IMR-90 (cell line): ENCODE measurements around the gene TRAPPC3L. TPM values are rescaled to one million over a fixed set of nuclear protein-coding genes. Genes with fewer than 3 reads are reported as not detected.

Experiments
- ATAC-seq: fragments of 200-7000 bp; cut with Tn5 transposase; 2 replicates; pipeline ENCODE4 v1.9.1; 2020; ENCODE audit warnings: low read depth, mild to moderate bottlenecking, moderate library complexity
- BruUV-seq: library from RNA; stranded (reverse); fragments of 400-500 nt; replicated peaks from 2 replicates; lab custom pipeline; 2021; lab: Mats Ljungman, UMichigan
- CTCF ChIA-PET: fragments of 300-600 bp; formaldehyde crosslinking; extraction: SDS; loops from one replicate; lab custom pipeline; 2021; ENCODE audit warnings: antibody characterized with exemption; lab: Yijun Ruan, JAX
- POLR2A ChIA-PET: fragments of 300-600 bp; sonication (Branson Sonifier 250); formaldehyde crosslinking; loops from one replicate; lab custom pipeline; 2022; ENCODE audit warnings: antibody characterized with exemption; ENCODE audit not compliant: unreplicated experiment; lab: Charles Lee
- DNase-seq: peaks from one replicate; pipeline ENCODE4 v3.0.0; 2013
- H2AFZ ChIP-seq: replicated peaks from 2 replicates; pipeline ENCODE3; 2013; ENCODE audit warnings: low read length, mild to moderate bottlenecking; ENCODE audit not compliant: poor library complexity
- H2AK5ac ChIP-seq: 2 replicates; pipeline ENCODE4 v1.6.1; 2013; ENCODE audit warnings: low read depth, low read length, inconsistent platforms
- H2AK9ac ChIP-seq: replicated peaks from 2 replicates; pipeline ENCODE3; 2013; ENCODE audit warnings: mild to moderate bottlenecking, low read depth, low read length, moderate library complexity; ENCODE audit not compliant: poor library complexity
- H2BK120ac ChIP-seq: 2 replicates; pipeline ENCODE4 v1.6.1; 2013; ENCODE audit warnings: low read depth, low read length, inconsistent platforms
- H2BK15ac ChIP-seq: 3 replicates; pipeline ENCODE4 v1.6.1; 2013; ENCODE audit warnings: low read depth, low read length, inconsistent platforms
- H2BK20ac ChIP-seq: 2 replicates; pipeline ENCODE4 v1.6.1; 2013; ENCODE audit warnings: low read depth, mild to moderate bottlenecking, inconsistent platforms, low read length, moderate library complexity
- H2BK5ac ChIP-seq: 2 replicates; pipeline ENCODE4 v1.6.1; 2013; ENCODE audit warnings: mild to moderate bottlenecking, low read depth, low read length, inconsistent platforms; ENCODE audit not compliant: poor library complexity, severe bottlenecking
- H3K14ac ChIP-seq: replicated peaks from 2 replicates; pipeline ENCODE4 v1.6.1; 2013; ENCODE audit warnings: low read depth, low read length, inconsistent platforms
- H3K18ac ChIP-seq: 2 replicates; pipeline ENCODE4 v1.6.1; 2013; ENCODE audit warnings: low read depth, low read length, control low read depth
- H3K23ac ChIP-seq: 2 replicates; pipeline ENCODE4 v1.6.1; 2013; ENCODE audit warnings: low read depth, low read length, inconsistent platforms
- H3K27ac ChIP-seq: 2 replicates; pipeline ENCODE4 v1.5.1; 2013; ENCODE audit warnings: mild to moderate bottlenecking, control low read depth, low read length; ENCODE audit not compliant: insufficient read depth
- H3K27me3 ChIP-seq: 2 replicates; pipeline ENCODE4 v1.6.1; 2013; ENCODE audit warnings: low read length; ENCODE audit not compliant: control insufficient read depth, insufficient read depth
- H3K36me3 ChIP-seq: 2 replicates; pipeline ENCODE4 v1.6.1; 2013; ENCODE audit warnings: low read length, mixed read lengths; ENCODE audit not compliant: control insufficient read depth, insufficient read depth
- H3K4ac ChIP-seq: 2 replicates; pipeline ENCODE4 v1.6.1; 2013; ENCODE audit warnings: low read depth, low read length, inconsistent platforms
- H3K4me1 ChIP-seq: 2 replicates; pipeline ENCODE4 v1.6.1; 2013; ENCODE audit warnings: low read length, mixed read lengths; ENCODE audit not compliant: control insufficient read depth, insufficient read depth
- H3K4me2 ChIP-seq: 2 replicates; pipeline ENCODE4 v1.6.1; 2013; ENCODE audit warnings: low read depth, mild to moderate bottlenecking, control low read depth, low read length, moderate library complexity
- H3K4me3 ChIP-seq: 2 replicates; pipeline ENCODE4 v1.5.1; 2013; ENCODE audit warnings: low read depth, mild to moderate bottlenecking, control low read depth, low read length, moderate library complexity; ENCODE audit not compliant: insufficient read depth
- H3K56ac ChIP-seq: 2 replicates; pipeline ENCODE4 v1.6.1; 2013; ENCODE audit warnings: low read length, inconsistent platforms; ENCODE audit not compliant: insufficient read depth; ENCODE audit errors: extremely low read depth
- H3K79me1 ChIP-seq, 2 experiments: 2 replicates each; pipeline ENCODE4 v1.6.1; 2013; ENCODE audit warnings: low read length in 2 of 2, inconsistent platforms in 1 of 2, low read depth in 1 of 2
- H3K9ac ChIP-seq: 2 replicates; pipeline ENCODE4 v1.6.1; 2013; ENCODE audit warnings: low read depth, low read length, control low read depth
- H3K9me1 ChIP-seq: 2 replicates; pipeline ENCODE4 v1.6.1; 2013; ENCODE audit warnings: low read length, inconsistent platforms; ENCODE audit not compliant: insufficient read depth
- H3K9me3 ChIP-seq: 2 replicates; pipeline ENCODE4 v1.6.1; 2013; ENCODE audit warnings: low read length; ENCODE audit not compliant: control insufficient read depth, insufficient read depth
- H4K20me1 ChIP-seq: 2 replicates; pipeline ENCODE4 v1.6.1; 2013; ENCODE audit warnings: low read length, inconsistent platforms; ENCODE audit not compliant: insufficient read depth
- H4K5ac ChIP-seq: 2 replicates; pipeline ENCODE4 v1.6.1; 2013; ENCODE audit warnings: mild to moderate bottlenecking, low read depth, low read length, control low read depth
- H4K8ac ChIP-seq, 2 experiments: 2 replicates each; pipeline ENCODE4 v1.6.1; 2013; ENCODE audit warnings: low read depth in 2 of 2, low read length in 2 of 2, control low read depth in 1 of 2, inconsistent platforms in 1 of 2
- H4K91ac ChIP-seq: 2 replicates; pipeline ENCODE4 v1.6.1; 2013; ENCODE audit warnings: low read depth, low read length, inconsistent platforms; ENCODE audit not compliant: insufficient read depth
- BHLHE40 ChIP-seq: fragments of 150-350 bp; IDR thresholded peaks from 2 replicates; pipeline ENCODE4 v1.6.1; 2016; ENCODE audit warnings: mild to moderate bottlenecking, low read depth, low read length
- CEBPB ChIP-seq: IDR thresholded peaks from 2 replicates; pipeline ENCODE4 v1.6.1; 2012; ENCODE audit warnings: low read depth, low read length, improper control_type of control experiment
- CHD1 ChIP-seq: IDR thresholded peaks from 2 replicates; pipeline ENCODE4 v1.6.1; 2012; ENCODE audit warnings: low read depth, low read length, improper control_type of control experiment
- FOS ChIP-seq: fragments of 150-350 bp; IDR thresholded peaks from 2 replicates; pipeline ENCODE4 v1.6.1; 2016; ENCODE audit warnings: low read depth, low read length
- MAFK ChIP-seq: IDR thresholded peaks from 2 replicates; pipeline ENCODE4 v1.6.1; 2012; ENCODE audit warnings: low read depth, low read length, improper control_type of control experiment
- MAZ ChIP-seq: IDR thresholded peaks from 2 replicates; pipeline ENCODE4 v1.6.1; 2012; ENCODE audit warnings: low read depth, mild to moderate bottlenecking, low read length, improper control_type of control experiment, moderate library complexity, borderline replicate concordance
- MXI1 ChIP-seq: IDR thresholded peaks from 2 replicates; pipeline ENCODE4 v1.6.1; 2012; ENCODE audit warnings: low read depth, mild to moderate bottlenecking, low read length, moderate library complexity, borderline replicate concordance
- NFE2L2 ChIP-seq: fragments of 150-350 bp; IDR thresholded peaks from 2 replicates; pipeline ENCODE4 v1.6.1; 2016; ENCODE audit warnings: low read depth, mild to moderate bottlenecking, low read length
- POLR2A ChIP-seq: IDR thresholded peaks from 2 replicates; pipeline ENCODE4 v1.6.1; 2012; ENCODE audit warnings: mild to moderate bottlenecking, low read depth, low read length
- RAD21 ChIP-seq: IDR thresholded peaks from 2 replicates; pipeline ENCODE4 v1.6.1; 2012; ENCODE audit warnings: low read length, improper control_type of control experiment
- RCOR1 ChIP-seq: IDR thresholded peaks from 2 replicates; pipeline ENCODE4 v1.6.1; 2012; ENCODE audit warnings: mild to moderate bottlenecking, low read length, improper control_type of control experiment; ENCODE audit not compliant: insufficient replicate concordance
- RFX5 ChIP-seq: IDR thresholded peaks from 2 replicates; pipeline ENCODE4 v1.8.0; 2012; ENCODE audit warnings: low read depth, mild to moderate bottlenecking, low read length, moderate library complexity
- SMC3 ChIP-seq: fragments of 150-350 bp; IDR thresholded peaks from 2 replicates; pipeline ENCODE4 v1.6.1; 2016; ENCODE audit warnings: low read depth, mild to moderate bottlenecking, antibody characterized with exemption, low read length, moderate library complexity
- dilution Hi-C: fragments of 300-500 bp; cut with HindIII; formaldehyde crosslinking; loops from one replicate; pipeline ENCODE4 v1.14.3; 2018; ENCODE audit warnings: low sequenced_read_pairs; ENCODE audit not compliant: unreplicated experiment
- in situ Hi-C: fragments of 300-500 bp; cut with MboI; formaldehyde crosslinking; loops from 3 replicates; pipeline ENCODE4 v1.14.3; 2019; ENCODE audit warnings: low sequenced_read_pairs, inconsistent platforms, mixed read lengths
- intact Hi-C: fragments of 100-400 bp; cut with micrococcal nuclease; formaldehyde crosslinking; loops from 2 replicates; pipeline ENCODE4 v1.10.0; 2022
- polyA plus RNA-seq, 3 experiments: library from polyadenylated mRNA; depleted of rRNA; stranded (reverse); fragments of >200 nt; gene quantifications; 2 replicates each; pipeline ENCODE4 v1.2.3, GENCODE V29; 2012; ENCODE audit warnings: low replicate concordance in 1 of 3
- total RNA-seq: library from RNA; depleted of rRNA; stranded (reverse); fragments of >200 nt; gene quantifications from 2 replicates; pipeline ENCODE4 v1.2.3, GENCODE V29; 2012
- TF ChIP-seq, protein P1 (sequence below): fragments of 150-350 bp; IDR thresholded peaks from 2 replicates; pipeline ENCODE4 v1.6.1; 2016; ENCODE audit warnings: low read depth, mild to moderate bottlenecking, low read length, moderate library complexity, borderline replicate concordance
- TF ChIP-seq, protein P2 (sequence below): fragments of 150-350 bp; IDR thresholded peaks from 2 replicates; pipeline ENCODE4 v1.6.1; 2017; ENCODE audit warnings: mild to moderate bottlenecking, antibody characterized with exemption, low read length, low read depth
- TF ChIP-seq, protein P3 (sequence below): conservative IDR thresholded peaks from 2 replicates; pipeline ENCODE4 v1.5.1; 2012; ENCODE audit warnings: mild to moderate bottlenecking, low read depth, low read length, improper control_type of control experiment

Gene TRAPPC3L
- total and polyA plus RNA-seq, 2 of the 4 experiments (the other 2 are of a cell fraction) = 0.03 TPM; not detected in 1

DNA sequence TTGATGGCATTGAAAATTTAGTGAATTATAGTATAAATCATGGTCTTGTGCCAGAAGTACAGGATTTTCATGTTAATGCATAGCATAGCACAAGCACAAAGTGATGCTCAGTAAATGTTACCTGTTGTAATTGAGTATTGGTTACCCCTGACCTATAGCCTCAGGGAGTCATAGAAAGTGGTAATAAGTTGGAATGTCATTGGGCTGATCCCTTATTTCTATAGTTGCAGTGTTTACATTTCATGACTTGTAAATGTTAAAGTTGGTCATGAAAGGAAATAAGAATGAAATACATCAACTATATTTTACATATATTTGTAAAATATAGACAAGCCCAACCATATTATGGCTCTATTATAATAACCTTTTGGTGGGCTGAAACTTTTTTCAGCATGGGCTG is 32.9 kb upstream of the TRAPPC3L start:
- Histone ChIP-seq H3K56ac (no peak overlapping the region), H3K4me1 (no peaks in the 10 kb centered on the region), H4K5ac (no peak overlapping the region), H4K8ac (no peak overlapping the region), H3K79me1 (peaks cover 12 to 43% of the 10 kb centered on the region in 2 experiments), H3K14ac (no peak overlapping the region), H3K23ac (no peak overlapping the region), H2BK120ac (no peak overlapping the region), H2BK15ac (no peak overlapping the region), H3K9me1 (no peaks in the 10 kb centered on the region), H2BK20ac (no peak overlapping the region), H3K36me3 (peaks cover 3% of the 10 kb centered on the region; the same call in 1 of the 2 replicates), H2AFZ (no peak overlapping the region), H3K9ac (no peak overlapping the region), H2BK5ac (no peak overlapping the region), H3K4ac (no peak overlapping the region), H3K27me3 (no peaks in the 10 kb centered on the region), H3K18ac (no peak overlapping the region), H4K20me1 (no peaks in the 10 kb centered on the region; the same call in 1 of the 2 replicates), H2AK9ac (no peak overlapping the region), H4K91ac (no peak overlapping the region), H3K4me2 (no peak overlapping the region), H3K4me3 (no peak overlapping the region), H2AK5ac (no peak overlapping the region), H3K27ac (no peak overlapping the region), H3K9me3 (no peaks in the 10 kb centered on the region)
- dilution Hi-C loops = no loop called here
- POLR2A ChIA-PET = no interaction called here
- no TSS peak for BruUV-seq
- DNase-seq = no peak
- intact Hi-C loops = no loop called here
- no peak for TF ChIP-seq MXI1
- TF ChIP-seq POLR2A = no peak
- TF ChIP-seq SMC3 = no peak
- no peak for TF ChIP-seq FOS
- no peak for TF ChIP-seq BHLHE40
- no peak for TF ChIP-seq CHD1
- no peak for TF ChIP-seq MAFK
- TF ChIP-seq RCOR1 = no peak
- TF ChIP-seq MAZ = no peak
- TF ChIP-seq NFE2L2 = no peak
- TF ChIP-seq, protein P1, sequence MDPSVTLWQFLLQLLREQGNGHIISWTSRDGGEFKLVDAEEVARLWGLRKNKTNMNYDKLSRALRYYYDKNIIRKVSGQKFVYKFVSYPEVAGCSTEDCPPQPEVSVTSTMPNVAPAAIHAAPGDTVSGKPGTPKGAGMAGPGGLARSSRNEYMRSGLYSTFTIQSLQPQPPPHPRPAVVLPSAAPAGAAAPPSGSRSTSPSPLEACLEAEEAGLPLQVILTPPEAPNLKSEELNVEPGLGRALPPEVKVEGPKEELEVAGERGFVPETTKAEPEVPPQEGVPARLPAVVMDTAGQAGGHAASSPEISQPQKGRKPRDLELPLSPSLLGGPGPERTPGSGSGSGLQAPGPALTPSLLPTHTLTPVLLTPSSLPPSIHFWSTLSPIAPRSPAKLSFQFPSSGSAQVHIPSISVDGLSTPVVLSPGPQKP = no peak
- no peak for TF ChIP-seq RAD21
- TF ChIP-seq, protein P2, sequence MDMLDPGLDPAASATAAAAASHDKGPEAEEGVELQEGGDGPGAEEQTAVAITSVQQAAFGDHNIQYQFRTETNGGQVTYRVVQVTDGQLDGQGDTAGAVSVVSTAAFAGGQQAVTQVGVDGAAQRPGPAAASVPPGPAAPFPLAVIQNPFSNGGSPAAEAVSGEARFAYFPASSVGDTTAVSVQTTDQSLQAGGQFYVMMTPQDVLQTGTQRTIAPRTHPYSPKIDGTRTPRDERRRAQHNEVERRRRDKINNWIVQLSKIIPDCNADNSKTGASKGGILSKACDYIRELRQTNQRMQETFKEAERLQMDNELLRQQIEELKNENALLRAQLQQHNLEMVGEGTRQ = no peak
- no peak for TF ChIP-seq CEBPB
- TF ChIP-seq RFX5 = no peak
- TF ChIP-seq, protein P3, sequence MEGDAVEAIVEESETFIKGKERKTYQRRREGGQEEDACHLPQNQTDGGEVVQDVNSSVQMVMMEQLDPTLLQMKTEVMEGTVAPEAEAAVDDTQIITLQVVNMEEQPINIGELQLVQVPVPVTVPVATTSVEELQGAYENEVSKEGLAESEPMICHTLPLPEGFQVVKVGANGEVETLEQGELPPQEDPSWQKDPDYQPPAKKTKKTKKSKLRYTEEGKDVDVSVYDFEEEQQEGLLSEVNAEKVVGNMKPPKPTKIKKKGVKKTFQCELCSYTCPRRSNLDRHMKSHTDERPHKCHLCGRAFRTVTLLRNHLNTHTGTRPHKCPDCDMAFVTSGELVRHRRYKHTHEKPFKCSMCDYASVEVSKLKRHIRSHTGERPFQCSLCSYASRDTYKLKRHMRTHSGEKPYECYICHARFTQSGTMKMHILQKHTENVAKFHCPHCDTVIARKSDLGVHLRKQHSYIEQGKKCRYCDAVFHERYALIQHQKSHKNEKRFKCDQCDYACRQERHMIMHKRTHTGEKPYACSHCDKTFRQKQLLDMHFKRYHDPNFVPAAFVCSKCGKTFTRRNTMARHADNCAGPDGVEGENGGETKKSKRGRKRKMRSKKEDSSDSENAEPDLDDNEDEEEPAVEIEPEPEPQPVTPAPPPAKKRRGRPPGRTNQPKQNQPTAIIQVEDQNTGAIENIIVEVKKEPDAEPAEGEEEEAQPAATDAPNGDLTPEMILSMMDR = no peak
- in situ Hi-C loops = no loop called here
- CTCF ChIA-PET = no interaction called here
- ATAC-seq = no peak
